GM12892 (cell line): ENCODE measurements around the gene DSCAML1.
"Not testable (repeated sequence)": the region's sequence is repeated elsewhere in the genome, so short reads cannot be mapped to it uniquely, and the experiment has no call there.

Source experiments
- DNase-seq: peaks from one replicate; pipeline ENCODE4 v3.0.0; 2011; ENCODE audit not compliant: insufficient read length
- FAIRE-seq: peaks from 2 replicates; lab custom pipeline; 2011; peaks lifted over from hg19 to GRCh38; lab: Jason Lieb, UNC
- POLR2A ChIP-seq: IDR thresholded peaks from 2 replicates; pipeline ENCODE4 v1.6.1; 2011; ENCODE audit warnings: low read depth, low read length, control low read depth
- POLR2AphosphoS5 ChIP-seq: IDR thresholded peaks from 2 replicates; pipeline ENCODE4 v1.6.1; 2011; ENCODE audit warnings: low read depth, low read length, control low read depth
- TAF1 ChIP-seq: IDR thresholded peaks from 2 replicates; pipeline ENCODE4 v1.6.1; 2011; ENCODE audit warnings: low read depth, mild to moderate bottlenecking, control low read depth, low read length, borderline replicate concordance

Gene DSCAML1

GRCh38 chr11:117815262-117815803 is 18.3 kb upstream of the DSCAML1 start:
- TF ChIP-seq TAF1 (peak; percentile 54; the same call in 1 of the 2 replicates), POLR2AphosphoS5 (no peak; the same call in 1 of the 2 replicates), POLR2A (peak; percentile 80)
- DNase-seq (peak; percentile 56), FAIRE-seq (peak; percentile 100)

DNA sequence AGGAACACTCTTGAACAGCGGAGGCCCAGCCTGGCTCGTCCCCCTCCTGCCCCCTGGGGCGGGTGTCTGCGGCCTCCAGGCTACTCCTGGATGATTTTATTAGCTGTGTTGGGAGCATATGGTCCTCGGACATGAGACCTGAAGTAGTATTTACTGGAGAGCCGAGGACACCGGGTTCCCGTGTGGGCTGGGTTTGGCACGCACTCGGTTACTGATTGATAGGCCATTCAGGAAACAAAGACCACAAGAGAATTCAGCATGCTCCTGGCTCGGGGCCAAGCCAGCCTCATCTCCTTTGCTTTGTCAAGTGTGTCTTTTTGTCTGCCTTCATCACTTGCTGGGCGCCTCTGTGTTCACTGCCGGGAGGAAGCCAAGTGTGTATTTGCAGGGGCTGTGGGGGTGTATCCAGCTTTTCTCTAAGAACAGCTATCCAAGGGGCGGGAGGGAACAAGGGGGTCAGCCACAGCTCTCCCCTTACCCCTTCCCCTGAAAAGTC is 17.8 kb upstream of the DSCAML1 start:
- DNase-seq = no peak
- TF ChIP-seq TAF1 = no peak; the same call in 1 of the 2 replicates
- TF ChIP-seq POLR2A = no peak; the same call in 1 of the 2 replicates
- no peak; the same call in 1 of the 2 replicates for TF ChIP-seq POLR2AphosphoS5
- no peak for FAIRE-seq

- DNase-seq = no peak
- no peak for FAIRE-seq
- no peak for TF ChIP-seq POLR2A
- no peak for TF ChIP-seq POLR2AphosphoS5
- TF ChIP-seq TAF1 = no peak
Measured at GRCh38 chr11:117814204-117814765, 17.3 kb upstream of the DSCAML1 start.

- FAIRE-seq, DNase-seq: not testable (repeated sequence)
Measured at GRCh38 chr11:117810056-117810451, 13.0 kb upstream of the DSCAML1 start.

- FAIRE-seq = peak; percentile 98
- no peak for TF ChIP-seq POLR2AphosphoS5
- TF ChIP-seq POLR2A = no peak
- TF ChIP-seq TAF1 = no peak
- no peak for DNase-seq
Measured at GRCh38 chr11:117809236-117810055, 12.4 kb upstream of the DSCAML1 start.

- TF ChIP-seq POLR2A = no peak
- no peak for TF ChIP-seq POLR2AphosphoS5
- no peak for TF ChIP-seq TAF1
- FAIRE-seq (peak; percentile 79), DNase-seq (no peak)
Measured at GRCh38 chr11:117808784-117809183, 11.8 kb upstream of the DSCAML1 start.

DNA sequence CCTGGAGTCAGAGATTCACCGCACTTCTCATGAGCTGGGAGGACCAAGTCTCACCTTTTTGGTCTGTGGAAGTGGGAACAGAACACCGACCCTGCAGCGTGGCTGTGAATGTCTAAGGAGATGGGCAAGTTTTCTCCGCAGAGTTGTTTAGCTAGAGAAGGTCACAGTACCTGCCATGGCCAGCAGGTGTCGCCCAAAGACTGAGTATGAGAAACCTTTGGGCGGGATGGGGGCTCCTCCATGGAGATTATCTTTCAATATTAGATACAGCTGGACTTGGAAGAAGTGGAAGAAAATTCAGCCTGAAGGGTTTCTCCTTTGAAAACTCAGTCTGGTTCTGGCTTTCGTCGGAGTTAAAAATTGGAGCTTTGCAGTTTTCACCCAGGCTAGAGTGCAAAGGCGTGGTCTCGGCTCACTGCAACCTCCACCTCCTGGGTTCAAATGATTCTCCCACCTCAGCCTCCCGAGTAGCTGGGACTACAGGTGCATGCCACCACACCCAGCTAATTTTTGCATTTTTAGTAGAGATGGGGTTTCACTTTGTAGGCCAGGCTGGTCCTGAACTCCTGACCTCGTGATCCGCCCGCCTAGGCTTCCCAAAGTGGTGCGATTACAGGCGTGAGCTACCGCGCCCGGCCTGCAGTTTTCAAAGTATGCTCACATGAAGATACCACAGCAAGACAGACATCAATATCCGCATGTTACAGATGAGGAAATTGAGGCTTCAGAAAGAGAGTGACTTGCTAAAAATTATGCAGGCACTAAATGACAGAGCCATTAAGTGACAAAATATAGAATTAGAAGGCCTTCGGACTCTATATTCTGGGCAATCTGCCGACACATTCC is 10.7 kb upstream of the DSCAML1 start:
- FAIRE-seq = peak; percentile 90
- DNase-seq = no peak

GRCh38 chr11:117806846-117807245 is 9.8 kb upstream of the DSCAML1 start:
- DNase-seq (no peak), FAIRE-seq (no peak)
- TF ChIP-seq POLR2A (no peak), TAF1 (no peak), POLR2AphosphoS5 (no peak)

More for the DNA sequence above, 10.7 kb upstream of the DSCAML1 start:
- TF ChIP-seq POLR2AphosphoS5 (no peak), POLR2A (no peak), TAF1 (no peak)

- no peak for FAIRE-seq
- DNase-seq = no peak
- TF ChIP-seq POLR2AphosphoS5 = no peak
- TF ChIP-seq TAF1 = no peak
- TF ChIP-seq POLR2A = no peak
Measured at GRCh38 chr11:117805045-117805444, 8.0 kb upstream of the DSCAML1 start.

DNA sequence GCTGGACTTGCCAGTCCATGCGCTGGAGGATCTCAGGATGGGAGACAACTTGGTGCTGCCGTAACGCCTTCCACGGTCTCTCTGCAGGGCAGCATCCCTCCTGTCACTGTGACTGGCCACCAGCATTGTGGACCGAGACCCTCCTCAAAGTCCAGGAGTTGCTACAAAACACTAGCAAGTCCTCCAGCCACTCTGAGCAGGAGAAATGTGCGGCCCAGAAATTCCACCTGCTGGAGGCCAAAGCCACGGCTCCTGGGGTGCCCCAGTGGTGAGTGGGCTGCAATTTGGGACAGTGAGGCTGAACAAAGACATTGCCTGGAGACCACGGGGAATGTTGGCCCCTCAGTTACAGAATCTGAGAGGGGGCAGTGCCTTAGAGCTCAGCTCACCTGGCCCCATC is 6.9 kb upstream of the DSCAML1 start:
- TF ChIP-seq POLR2AphosphoS5 = no peak
- TF ChIP-seq POLR2A = no peak
- TF ChIP-seq TAF1 = no peak
- FAIRE-seq (no peak), DNase-seq (no peak)

- TF ChIP-seq TAF1 (no peak), POLR2A (no peak), POLR2AphosphoS5 (no peak)
- FAIRE-seq (no peak), DNase-seq (no peak)
Measured at GRCh38 chr11:117799634-117800033, 2.6 kb upstream of the DSCAML1 start.
